Prostate gland (tissue), 2 donors: Measurements from ENCODE around the gene MYL12B.

Source experiments
- POLR2A ChIP-seq: fragments of 450-650 bp; IDR thresholded peaks from one replicate; pipeline ENCODE4 v1.6.1; 2016; ENCODE audit warnings: antibody characterized with exemption, mild to moderate bottlenecking
- TF ChIP-seq, protein P1 (sequence below), 4 experiments: fragments of 200-600 bp in 2 of 4; fragments of 450-650 bp in 2 of 4; sonication (generic) in 2 of 4; IDR thresholded peaks; 1 replicate in 3 of 4; 2 replicates in 1 of 4; pipeline ENCODE4 v1.5.1; 2016 to 2019; ENCODE audit warnings: antibody characterized with exemption in 4 of 4, mild to moderate bottlenecking in 2 of 4, moderate library complexity in 2 of 4

DNA sequence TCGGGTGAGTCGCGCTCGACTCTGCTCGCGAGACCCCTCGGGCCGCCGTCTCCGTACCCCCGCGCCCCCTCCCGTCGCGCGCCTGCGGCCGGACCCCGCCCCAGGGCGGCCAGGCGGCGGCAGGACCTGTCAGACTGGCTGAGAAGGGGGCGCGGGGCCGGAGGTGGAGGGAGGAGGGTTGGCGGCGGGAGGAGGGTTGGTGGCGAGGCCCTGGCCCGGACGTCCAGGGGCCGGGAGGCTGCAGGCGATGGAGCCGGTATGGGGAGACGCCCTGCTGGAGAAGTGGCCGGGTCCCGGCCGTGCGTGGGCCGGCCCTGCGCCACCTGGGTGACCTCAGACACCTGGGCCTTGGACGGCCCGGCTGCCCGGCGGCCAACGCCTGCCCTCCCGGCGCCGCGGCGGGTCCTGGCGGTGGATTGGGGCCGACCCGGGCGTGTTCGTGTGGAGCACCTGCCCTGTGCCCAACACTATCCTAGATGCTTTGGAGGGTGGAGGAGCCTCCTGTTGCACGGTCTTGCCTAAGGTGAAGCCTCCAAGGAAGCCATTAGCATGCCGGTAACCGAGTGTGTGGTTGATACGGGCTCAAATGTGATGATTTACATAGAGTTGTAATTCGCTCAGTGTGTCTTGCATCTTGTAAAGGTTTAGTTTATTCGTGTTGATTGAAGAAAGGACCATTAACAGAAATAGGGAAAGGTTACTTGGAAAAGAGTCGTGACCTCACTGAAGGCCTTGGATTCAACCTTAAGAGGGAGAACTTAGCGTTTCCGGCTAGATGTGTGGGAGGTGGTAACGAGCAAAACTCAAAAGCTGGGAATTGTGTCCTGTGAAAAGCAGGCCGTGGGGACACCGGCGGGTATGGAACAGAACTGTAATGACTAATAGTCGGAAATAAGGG is 550 bp downstream of the MYL12B start:
- TF ChIP-seq, protein P1, sequence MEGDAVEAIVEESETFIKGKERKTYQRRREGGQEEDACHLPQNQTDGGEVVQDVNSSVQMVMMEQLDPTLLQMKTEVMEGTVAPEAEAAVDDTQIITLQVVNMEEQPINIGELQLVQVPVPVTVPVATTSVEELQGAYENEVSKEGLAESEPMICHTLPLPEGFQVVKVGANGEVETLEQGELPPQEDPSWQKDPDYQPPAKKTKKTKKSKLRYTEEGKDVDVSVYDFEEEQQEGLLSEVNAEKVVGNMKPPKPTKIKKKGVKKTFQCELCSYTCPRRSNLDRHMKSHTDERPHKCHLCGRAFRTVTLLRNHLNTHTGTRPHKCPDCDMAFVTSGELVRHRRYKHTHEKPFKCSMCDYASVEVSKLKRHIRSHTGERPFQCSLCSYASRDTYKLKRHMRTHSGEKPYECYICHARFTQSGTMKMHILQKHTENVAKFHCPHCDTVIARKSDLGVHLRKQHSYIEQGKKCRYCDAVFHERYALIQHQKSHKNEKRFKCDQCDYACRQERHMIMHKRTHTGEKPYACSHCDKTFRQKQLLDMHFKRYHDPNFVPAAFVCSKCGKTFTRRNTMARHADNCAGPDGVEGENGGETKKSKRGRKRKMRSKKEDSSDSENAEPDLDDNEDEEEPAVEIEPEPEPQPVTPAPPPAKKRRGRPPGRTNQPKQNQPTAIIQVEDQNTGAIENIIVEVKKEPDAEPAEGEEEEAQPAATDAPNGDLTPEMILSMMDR (IDR thresholded peaks at IDR 0.05) = no peak
- TF ChIP-seq POLR2A = no peak
